OCI-LY7 (cell line): ENCODE measurements around the gene OSBP. TPM values are rescaled to one million over a fixed set of nuclear protein-coding genes. Genes with fewer than 3 reads are reported as not detected.
"Not testable (repeated sequence)": the region's sequence is repeated elsewhere in the genome, so short reads cannot be mapped to it uniquely, and the experiment has no call there.

Experiments used
- BruUV-seq: library from RNA; stranded (reverse); fragments of 400-500 nt; replicated peaks from 2 replicates; lab custom pipeline; 2021; lab: Mats Ljungman, UMichigan
- CTCF ChIA-PET: fragments of 300-600 bp; sonication (Branson Sonifier 250); formaldehyde crosslinking; loops from one replicate; lab custom pipeline; 2022; ENCODE audit warnings: antibody characterized with exemption; ENCODE audit not compliant: unreplicated experiment; lab: Charles Lee
- POLR2A ChIA-PET: fragments of 300-600 bp; sonication (Branson Sonifier 250); formaldehyde crosslinking; loops from one replicate; lab custom pipeline; 2022; ENCODE audit warnings: antibody characterized with exemption; lab: Charles Lee
- DNase-seq: peaks from one replicate; pipeline ENCODE4 v3.0.0-alpha.2; 2015; ENCODE audit warnings: low spot score
- H2AFZ ChIP-seq: fragments of 200-600 bp; sonication (generic), shearing (Covaris generic); 2 replicates; pipeline ENCODE4 v1.6.1; 2014; ENCODE audit warnings: mild to moderate bottlenecking, antibody characterized with exemption, low read length, moderate library complexity
- H3K27ac ChIP-seq: fragments of 200-600 bp; sonication (generic); 2 replicates; pipeline ENCODE4 v1.5.1; 2014; ENCODE audit warnings: mixed run types, low read depth, mild to moderate bottlenecking, moderate library complexity, low read length, inconsistent platforms; ENCODE audit not compliant: poor library complexity, severe bottlenecking
- H3K36me3 ChIP-seq: fragments of 200-600 bp; sonication (generic); 2 replicates; pipeline ENCODE4 v1.6.1; 2014; ENCODE audit warnings: mild to moderate bottlenecking, antibody characterized with exemption, low read length, moderate library complexity, mixed read lengths; ENCODE audit not compliant: insufficient read depth
- H3K4me1 ChIP-seq: fragments of 200-600 bp; sonication (generic); 2 replicates; pipeline ENCODE4 v1.5.1; 2014; ENCODE audit warnings: mild to moderate bottlenecking, low read length; ENCODE audit not compliant: insufficient read depth, poor library complexity, severe bottlenecking
- H3K4me2 ChIP-seq: fragments of 200-600 bp; sonication (generic); 2 replicates; pipeline ENCODE4 v1.6.1; 2014; ENCODE audit warnings: mild to moderate bottlenecking, low read length
- H3K4me3 ChIP-seq: fragments of 200-600 bp; sonication (generic); 2 replicates; pipeline ENCODE4 v1.5.1; 2014; ENCODE audit warnings: mild to moderate bottlenecking, low read depth, low read length; ENCODE audit not compliant: poor library complexity, severe bottlenecking
- H3K79me2 ChIP-seq: fragments of 200-600 bp; sonication (generic); 2 replicates; pipeline ENCODE4 v1.6.1; 2016; ENCODE audit warnings: low read depth, mild to moderate bottlenecking, low read length, moderate library complexity, mixed read lengths; ENCODE audit not compliant: insufficient read depth
- H3K9me2 ChIP-seq: fragments of 200-600 bp; sonication (generic); 2 replicates; pipeline ENCODE4 v1.6.1; 2016; ENCODE audit warnings: mild to moderate bottlenecking, low read length, mixed read lengths; ENCODE audit not compliant: insufficient read depth
- H3K9me3 ChIP-seq: fragments of 200-600 bp; sonication (generic); 2 replicates; pipeline ENCODE4 v1.6.1; 2014; ENCODE audit warnings: mild to moderate bottlenecking, mixed run types, low read length, mixed read lengths
- H4K20me1 ChIP-seq: fragments of 200-600 bp; sonication (generic); 2 replicates; pipeline ENCODE4 v1.6.1; 2014; ENCODE audit warnings: mild to moderate bottlenecking, antibody characterized with exemption, low read length, moderate library complexity, mixed read lengths; ENCODE audit not compliant: insufficient read depth
- EZH2phosphoT487 ChIP-seq: fragments of 200-600 bp; sonication (generic); IDR thresholded peaks from 2 replicates; pipeline ENCODE4 v1.6.1; 2018; ENCODE audit warnings: low read depth, borderline replicate concordance, mild to moderate bottlenecking, mixed run types, antibody characterized with exemption, low read length, moderate library complexity, mixed read lengths
- intact Hi-C: fragments of 100-400 bp; cut with micrococcal nuclease; formaldehyde crosslinking; loops from one replicate; pipeline ENCODE4 v1.10.0; 2022; ENCODE audit not compliant: unreplicated experiment
- total RNA-seq, 2 experiments: library from RNA; depleted of rRNA in 1 of 2; stranded (reverse); fragments of >200 nt in 1 of 2; shearing (Covaris generic) in 1 of 2; gene quantifications; 2 replicates each; pipeline ENCODE4 v1.2.3, GENCODE V29; 2014 to 2022
- TF ChIP-seq, protein P1 (sequence below): fragments of 200-600 bp; sonication (generic); conservative IDR thresholded peaks from 2 replicates; pipeline ENCODE4 v1.5.1; 2014; ENCODE audit warnings: mild to moderate bottlenecking, antibody characterized with exemption, low read length, moderate library complexity, mixed read lengths

The OSBP gene
- total RNA-seq, 2 experiments from 2014 or later: 19.2 to 44.6 TPM

DNA sequence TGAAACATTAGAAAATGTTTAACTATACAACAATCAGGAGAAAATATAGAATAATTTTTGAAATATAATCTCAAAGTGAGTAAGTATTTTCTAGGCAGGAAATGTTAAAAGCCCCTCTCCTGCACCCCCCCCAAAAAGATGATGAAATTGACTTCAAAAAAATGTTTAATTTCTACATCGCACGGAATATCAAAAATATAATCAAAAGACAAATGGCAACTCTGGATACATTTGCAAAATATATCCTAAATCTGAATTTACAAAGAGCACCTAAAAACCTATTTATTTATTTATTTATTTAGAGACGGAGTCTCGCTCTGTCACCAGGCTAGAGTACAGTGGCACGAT, 67.3 kb downstream of the OSBP start:
- Histone ChIP-seq H3K79me2 (no peaks in the 10 kb centered on the region), H2AFZ (no peak overlapping the region; the same call in 1 of the 2 replicates), H4K20me1 (no peaks in the 10 kb centered on the region), H3K4me1 (peaks cover 21% of the 10 kb centered on the region), H3K9me2 (no peaks in the 10 kb centered on the region), H3K27ac (no peak overlapping the region), H3K36me3 (no peaks in the 10 kb centered on the region), H3K4me3 (no peak overlapping the region), H3K9me3 (no peaks in the 10 kb centered on the region), H3K4me2 (no peak overlapping the region)
- ChIA-PET POLR2A (interaction anchor here (0.6 to 2.4 kb wide), 5 partner anchors 10 to 120 kb away, joined by 3 to 14 read pairs (median 8); partner anchors contain the start of gene PATL1), CTCF (interaction anchor here (2.0 kb wide), 1 partner anchor 12 kb away, joined by 8 read pairs; no protein-coding TSS in a partner anchor)
- intact Hi-C loops: no loop called here
- TF ChIP-seq EZH2phosphoT487: no peak
- TF ChIP-seq, protein P1, sequence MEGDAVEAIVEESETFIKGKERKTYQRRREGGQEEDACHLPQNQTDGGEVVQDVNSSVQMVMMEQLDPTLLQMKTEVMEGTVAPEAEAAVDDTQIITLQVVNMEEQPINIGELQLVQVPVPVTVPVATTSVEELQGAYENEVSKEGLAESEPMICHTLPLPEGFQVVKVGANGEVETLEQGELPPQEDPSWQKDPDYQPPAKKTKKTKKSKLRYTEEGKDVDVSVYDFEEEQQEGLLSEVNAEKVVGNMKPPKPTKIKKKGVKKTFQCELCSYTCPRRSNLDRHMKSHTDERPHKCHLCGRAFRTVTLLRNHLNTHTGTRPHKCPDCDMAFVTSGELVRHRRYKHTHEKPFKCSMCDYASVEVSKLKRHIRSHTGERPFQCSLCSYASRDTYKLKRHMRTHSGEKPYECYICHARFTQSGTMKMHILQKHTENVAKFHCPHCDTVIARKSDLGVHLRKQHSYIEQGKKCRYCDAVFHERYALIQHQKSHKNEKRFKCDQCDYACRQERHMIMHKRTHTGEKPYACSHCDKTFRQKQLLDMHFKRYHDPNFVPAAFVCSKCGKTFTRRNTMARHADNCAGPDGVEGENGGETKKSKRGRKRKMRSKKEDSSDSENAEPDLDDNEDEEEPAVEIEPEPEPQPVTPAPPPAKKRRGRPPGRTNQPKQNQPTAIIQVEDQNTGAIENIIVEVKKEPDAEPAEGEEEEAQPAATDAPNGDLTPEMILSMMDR: no peak
- no peak for DNase-seq
- BruUV-seq: no TSS peak

DNA sequence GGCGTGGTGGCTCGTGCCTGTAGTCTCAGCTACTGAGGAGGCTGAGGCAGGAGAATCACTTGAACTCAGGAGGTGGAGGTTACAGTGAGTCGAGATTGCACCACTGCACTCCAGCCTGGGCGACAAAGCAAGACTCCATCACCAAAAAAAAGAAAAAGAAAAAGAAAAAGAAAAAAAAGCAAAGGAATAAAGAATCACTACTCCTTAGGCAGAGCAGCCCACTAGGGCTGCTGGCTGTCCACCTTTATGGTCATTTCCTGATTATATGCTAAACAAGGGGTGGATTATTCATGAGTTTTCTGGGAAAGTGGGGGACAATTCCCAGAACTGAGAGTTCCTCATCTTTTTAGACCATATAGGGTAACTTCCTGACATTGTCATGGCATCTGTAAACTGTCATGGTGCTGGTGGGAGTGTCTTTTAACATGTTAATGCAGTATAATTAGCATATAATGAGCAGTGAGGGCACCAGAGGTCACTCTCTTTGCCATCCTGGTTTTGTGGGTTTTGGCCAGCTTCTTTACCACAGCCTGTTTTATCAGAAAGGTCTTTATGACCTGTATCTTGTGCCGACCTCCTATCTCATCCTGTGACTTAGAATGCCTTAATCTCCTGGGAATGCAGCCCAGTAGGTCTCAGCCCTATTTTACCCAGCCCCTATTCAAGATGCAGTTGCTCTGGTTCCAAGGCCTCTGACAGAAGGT, 67.8 kb downstream of the OSBP start:
- H3K9me2 ChIP-seq, H3K9me3 ChIP-seq, H4K20me1 ChIP-seq, H3K4me2 ChIP-seq, intact Hi-C loops, H3K27ac ChIP-seq, H3K36me3 ChIP-seq, DNase-seq, H3K79me2 ChIP-seq, H3K4me3 ChIP-seq, H2AFZ ChIP-seq, CTCF ChIA-PET, BruUV-seq: not testable (repeated sequence)
- peaks cover 21% of the 10 kb centered on the region for H3K4me1 ChIP-seq
- POLR2A ChIA-PET: interaction anchor here (0.7 to 2.4 kb wide), 2 partner anchors 121 to 493 kb away, joined by 3 to 14 read pairs; partner anchors contain the start of gene PATL1

DNA sequence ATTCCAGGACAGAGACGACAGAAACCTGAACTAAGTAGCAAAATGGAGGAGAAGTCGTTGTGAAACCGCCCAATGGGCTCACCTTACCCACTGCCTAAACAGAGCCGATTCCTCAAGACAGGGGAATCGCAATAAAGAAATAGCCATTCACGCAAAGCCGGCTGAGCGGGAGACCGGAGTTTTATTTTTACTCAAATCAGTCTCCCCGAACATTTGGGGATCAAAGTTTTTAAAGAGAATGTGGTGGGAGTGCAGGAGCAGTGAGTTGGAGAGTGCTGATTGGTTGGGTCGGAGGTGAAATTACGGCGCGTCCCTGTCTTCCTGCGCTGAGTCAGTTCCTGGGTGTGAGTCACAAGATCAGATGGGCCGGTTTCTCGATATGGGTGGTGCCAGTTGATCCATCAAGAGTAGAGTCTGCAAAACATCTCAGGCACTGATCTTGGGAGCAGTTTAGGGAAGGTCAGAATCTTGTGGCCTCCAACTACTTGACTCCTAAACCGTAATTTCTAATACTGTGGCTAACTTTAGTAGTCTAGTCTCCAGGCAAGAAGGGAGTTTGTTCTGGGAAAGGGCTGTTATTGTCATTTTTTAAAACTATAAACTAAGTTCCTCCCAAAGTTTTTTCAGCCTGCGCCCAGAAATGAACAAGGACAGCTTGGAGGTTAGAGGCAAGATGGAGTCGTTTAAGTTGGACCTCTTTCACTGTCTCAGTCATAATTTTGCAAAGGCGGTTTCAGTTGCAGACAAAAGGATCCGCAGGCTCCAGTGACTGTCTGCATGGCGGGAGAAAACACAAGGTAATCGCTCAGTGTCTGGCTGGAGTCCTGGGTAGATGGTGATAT, 70.2 kb downstream of the OSBP start:
- ChIA-PET CTCF (no interaction called here), POLR2A (no interaction called here)
- intact Hi-C loops: no loop called here
- Histone ChIP-seq H3K79me2 (no peaks in the 10 kb centered on the region), H3K4me1 (peaks cover 12% of the 10 kb centered on the region), H3K4me3 (no peak overlapping the region), H3K4me2 (no peak overlapping the region), H4K20me1 (no peaks in the 10 kb centered on the region), H3K27ac (no peak overlapping the region), H3K9me2 (no peaks in the 10 kb centered on the region), H2AFZ (no peak overlapping the region), H3K9me3 (no peaks in the 10 kb centered on the region), H3K36me3 (no peaks in the 10 kb centered on the region)
- TF ChIP-seq, protein P1: no peak
- no peak for TF ChIP-seq EZH2phosphoT487
- no peak for DNase-seq
- BruUV-seq: no TSS peak
